H9 (cell line): Measurements from ENCODE around the gene SSBP2. TPM values are rescaled to one million over a fixed set of nuclear protein-coding genes. Genes with fewer than 3 reads are reported as not detected.

Experiments
- DNase-seq: peaks from one replicate; pipeline ENCODE4 v3.0.0-alpha.2; 2017
- H2AFZ ChIP-seq: one replicate; pipeline ENCODE4 v1.6.1; 2013; ENCODE audit warnings: mild to moderate bottlenecking, low read length, control low read depth, moderate library complexity
- H2AK5ac ChIP-seq: 2 replicates; pipeline ENCODE4 v1.6.1; 2013; ENCODE audit warnings: low read length, control low read depth, mixed read lengths; ENCODE audit not compliant: insufficient read length
- H2BK120ac ChIP-seq: one replicate; pipeline ENCODE4 v1.6.1; 2013; ENCODE audit warnings: low read depth, mild to moderate bottlenecking, low read length, control low read depth, inconsistent platforms; ENCODE audit not compliant: poor library complexity, severe bottlenecking
- H2BK12ac ChIP-seq: 2 replicates; pipeline ENCODE4 v1.6.1; 2013; ENCODE audit warnings: low read length, control low read depth, mixed read lengths, low read depth; ENCODE audit not compliant: insufficient read length
- H2BK15ac ChIP-seq: 2 replicates; pipeline ENCODE4 v1.6.1; 2013; ENCODE audit warnings: low read depth, low read length, control low read depth
- H2BK20ac ChIP-seq: one replicate; pipeline ENCODE4 v1.6.1; 2013; ENCODE audit warnings: low read depth, mild to moderate bottlenecking, low read length, control low read depth, inconsistent platforms; ENCODE audit not compliant: poor library complexity, severe bottlenecking
- H2BK5ac ChIP-seq: 2 replicates; pipeline ENCODE4 v1.6.1; 2013; ENCODE audit warnings: low read length, control low read depth, mixed read lengths; ENCODE audit not compliant: insufficient read length
- H3K14ac ChIP-seq: 2 replicates; pipeline ENCODE4 v1.6.1; 2013; ENCODE audit warnings: low read length, control low read depth; ENCODE audit not compliant: insufficient read depth
- H3K18ac ChIP-seq: 2 replicates; pipeline ENCODE4 v1.6.1; 2013; ENCODE audit warnings: low read depth, mild to moderate bottlenecking, mixed read lengths, low read length, control low read depth; ENCODE audit not compliant: insufficient read length
- H3K23ac ChIP-seq: 2 replicates; pipeline ENCODE4 v1.6.1; 2013; ENCODE audit warnings: low read length, control low read depth, mixed read lengths, low read depth; ENCODE audit not compliant: insufficient read length
- H3K23me2 ChIP-seq: 2 replicates; pipeline ENCODE4 v1.6.1; 2013; ENCODE audit warnings: low read depth, mild to moderate bottlenecking, mixed read lengths, low read length, control low read depth; ENCODE audit not compliant: insufficient read length, poor library complexity, severe bottlenecking
- H3K27ac ChIP-seq: 2 replicates; pipeline ENCODE4 v1.5.1; 2013; ENCODE audit warnings: low read length, control low read depth, mixed read lengths, low read depth; ENCODE audit not compliant: insufficient read length
- H3K27me3 ChIP-seq: 2 replicates; pipeline ENCODE4 v1.6.1; 2013; ENCODE audit warnings: low read length, control low read depth, inconsistent platforms; ENCODE audit not compliant: insufficient read depth
- H3K4ac ChIP-seq: 2 replicates; pipeline ENCODE4 v1.6.1; 2013; ENCODE audit warnings: low read depth, mild to moderate bottlenecking, control low read depth, inconsistent platforms, low read length, moderate library complexity
- H3K4me1 ChIP-seq: 2 replicates; pipeline ENCODE4 v1.6.1; 2013; ENCODE audit warnings: low read length, control low read depth, inconsistent platforms; ENCODE audit not compliant: insufficient read depth
- H3K4me2 ChIP-seq: 2 replicates; pipeline ENCODE4 v1.6.1; 2013; ENCODE audit warnings: low read length, control low read depth, mixed read lengths; ENCODE audit not compliant: insufficient read length, insufficient read depth
- H3K56ac ChIP-seq: 2 replicates; pipeline ENCODE4 v1.6.1; 2013; ENCODE audit warnings: low read depth, mild to moderate bottlenecking, mixed read lengths, low read length, control low read depth; ENCODE audit not compliant: insufficient read length
- H3K79me1 ChIP-seq: 2 replicates; pipeline ENCODE4 v1.6.1; 2013; ENCODE audit warnings: low read depth, mild to moderate bottlenecking, moderate library complexity, low read length, control low read depth, inconsistent platforms; ENCODE audit not compliant: insufficient read depth, poor library complexity, severe bottlenecking
- H3K79me2 ChIP-seq: 2 replicates; pipeline ENCODE4 v1.6.1; 2013; ENCODE audit warnings: low read length, control low read depth, inconsistent platforms; ENCODE audit not compliant: insufficient read depth
- H3K9ac ChIP-seq: 2 replicates; pipeline ENCODE4 v1.6.1; 2013; ENCODE audit warnings: low read length, control low read depth, mixed read lengths; ENCODE audit not compliant: insufficient read length; ENCODE audit errors: extremely low read depth
- H3K9me3 ChIP-seq: one replicate; pipeline ENCODE4 v1.6.1; 2013; ENCODE audit warnings: low read depth, low read length, inconsistent platforms; ENCODE audit not compliant: control insufficient read depth
- H3T11ph ChIP-seq: one replicate; pipeline ENCODE4 v1.6.1; 2013; ENCODE audit warnings: mild to moderate bottlenecking, low read length, control low read depth, inconsistent platforms
- H4K20me1 ChIP-seq: one replicate; pipeline ENCODE4 v1.6.1; 2013; ENCODE audit not compliant: control insufficient read depth, insufficient read length, insufficient read depth
- H4K5ac ChIP-seq: 2 replicates; pipeline ENCODE4 v1.6.1; 2013; ENCODE audit warnings: low read depth, mild to moderate bottlenecking, mixed read lengths, low read length, control low read depth; ENCODE audit not compliant: insufficient read length
- H4K8ac ChIP-seq: replicated peaks from 2 replicates; pipeline ENCODE4 v1.6.1; 2013; ENCODE audit warnings: low read length, control low read depth, mixed read lengths, low read depth; ENCODE audit not compliant: insufficient read length
- H4K91ac ChIP-seq: 2 replicates; pipeline ENCODE4 v1.6.1; 2013; ENCODE audit warnings: low read depth, mild to moderate bottlenecking, moderate library complexity, mixed read lengths, low read length, control low read depth; ENCODE audit not compliant: insufficient read length
- H3K27ac Mint-ChIP-seq, 3 experiments: 2 replicates in 2 of 3; 3 replicates in 1 of 3; pipeline ENCODE4 v1.8.0; 2020 to 2021; ENCODE audit warnings: mixed read lengths in 3 of 3, mild to moderate bottlenecking in 1 of 3, moderate library complexity in 1 of 3
- H3K27me3 Mint-ChIP-seq: 2 replicates; pipeline ENCODE4 v1.8.0; 2021; ENCODE audit warnings: low read depth, mild to moderate bottlenecking, moderate library complexity, mixed read lengths
- H3K36me3 Mint-ChIP-seq, 3 experiments: 2 replicates in 2 of 3; 3 replicates in 1 of 3; pipeline ENCODE4 v1.8.0; 2020 to 2021; ENCODE audit warnings: low read depth in 3 of 3, mixed read lengths in 3 of 3; ENCODE audit not compliant: insufficient read depth in 1 of 3
- H3K4me1 Mint-ChIP-seq, 2 experiments: 2 replicates each; pipeline ENCODE4 v1.8.0; 2020; ENCODE audit warnings: mixed read lengths in 2 of 2
- H3K4me3 Mint-ChIP-seq, 2 experiments: 2 replicates in 1 of 2; 3 replicates in 1 of 2; pipeline ENCODE4 v1.8.0; 2020 to 2021; ENCODE audit warnings: mild to moderate bottlenecking in 2 of 2, mixed read lengths in 2 of 2, moderate library complexity in 1 of 2
- H3K9me3 Mint-ChIP-seq, 2 experiments: 2 replicates in 1 of 2; 3 replicates in 1 of 2; pipeline ENCODE4 v1.8.0; 2020; ENCODE audit warnings: mild to moderate bottlenecking in 2 of 2, mixed read lengths in 2 of 2, moderate library complexity in 1 of 2
- WGBS: extraction: QIAGEN DNeasy Blood & Tissue Kit; methylation state at CpG from one replicate; pipeline ENCODE4 v1.1.7; 2013; ENCODE audit warnings: missing lambda C conversion rate, low lambda C conversion rate, mixed read lengths; ENCODE audit not compliant: insufficient read length; ENCODE audit errors: extremely low coverage; 5-methylcytosine and 5-hydroxymethylcytosine counted together
- total RNA-seq: library from RNA; stranded (reverse); gene quantifications from 2 replicates; pipeline ENCODE4 v1.2.1, GENCODE V29; 2021
- TF ChIP-seq, protein P1 (sequence below): fragments of 200-600 bp; sonication (generic); conservative IDR thresholded peaks from 3 replicates; pipeline ENCODE4 v1.8.0; 2021; ENCODE audit warnings: antibody characterized with exemption, mild to moderate bottlenecking

Gene SSBP2
- total RNA-seq, 1 experiment from 2014 or later, result 35.6 TPM

DNA sequence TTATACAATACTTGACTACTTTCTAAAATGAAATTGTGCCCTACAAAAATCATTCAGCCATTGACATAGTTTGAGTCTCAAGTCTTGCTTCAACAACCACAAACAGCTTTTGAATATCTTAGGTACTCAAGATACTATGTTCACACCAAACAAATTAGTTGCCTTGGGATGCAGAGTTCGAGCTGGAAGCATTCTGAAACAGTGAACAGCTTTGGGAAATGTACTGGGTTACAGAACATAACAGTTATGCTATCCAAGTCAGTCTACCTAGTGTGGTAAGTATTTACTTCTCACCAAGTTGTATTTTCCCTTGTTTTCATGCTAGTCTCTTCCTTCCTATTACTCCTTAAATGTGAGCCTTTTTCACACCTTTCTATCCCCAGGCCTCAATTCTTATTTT, 143.2 kb downstream of the SSBP2 start:
- H2BK5ac ChIP-seq, result no peak overlapping the region
- H3K4me1 ChIP-seq, result no peaks in the 10 kb centered on the region; the same call in 1 of the 2 replicates
- Mint-ChIP-seq H3K36me3 (peaks cover 11 to 36% (median 23%) of the 10 kb centered on the region in 3 experiments), H3K9me3 (peaks cover 10 to 12% of the 10 kb centered on the region in 2 experiments), H3K4me3 (no peak overlapping the region), H3K27me3 (no peaks in the 10 kb centered on the region), H3K4me1 (peaks cover 24 to 30% of the 10 kb centered on the region in 2 experiments), H3K27ac (no peak overlapping the region)
- TF ChIP-seq, protein P1, sequence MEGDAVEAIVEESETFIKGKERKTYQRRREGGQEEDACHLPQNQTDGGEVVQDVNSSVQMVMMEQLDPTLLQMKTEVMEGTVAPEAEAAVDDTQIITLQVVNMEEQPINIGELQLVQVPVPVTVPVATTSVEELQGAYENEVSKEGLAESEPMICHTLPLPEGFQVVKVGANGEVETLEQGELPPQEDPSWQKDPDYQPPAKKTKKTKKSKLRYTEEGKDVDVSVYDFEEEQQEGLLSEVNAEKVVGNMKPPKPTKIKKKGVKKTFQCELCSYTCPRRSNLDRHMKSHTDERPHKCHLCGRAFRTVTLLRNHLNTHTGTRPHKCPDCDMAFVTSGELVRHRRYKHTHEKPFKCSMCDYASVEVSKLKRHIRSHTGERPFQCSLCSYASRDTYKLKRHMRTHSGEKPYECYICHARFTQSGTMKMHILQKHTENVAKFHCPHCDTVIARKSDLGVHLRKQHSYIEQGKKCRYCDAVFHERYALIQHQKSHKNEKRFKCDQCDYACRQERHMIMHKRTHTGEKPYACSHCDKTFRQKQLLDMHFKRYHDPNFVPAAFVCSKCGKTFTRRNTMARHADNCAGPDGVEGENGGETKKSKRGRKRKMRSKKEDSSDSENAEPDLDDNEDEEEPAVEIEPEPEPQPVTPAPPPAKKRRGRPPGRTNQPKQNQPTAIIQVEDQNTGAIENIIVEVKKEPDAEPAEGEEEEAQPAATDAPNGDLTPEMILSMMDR, result no peak
- DNase-seq, result no peak
- no peak overlapping the region for H3K56ac ChIP-seq
- H3T11ph ChIP-seq, result no peak overlapping the region
- H3K79me1 ChIP-seq, result no peaks in the 10 kb centered on the region
- no peak overlapping the region for H2AFZ ChIP-seq
- H3K4ac ChIP-seq, result no peak overlapping the region
- no peak overlapping the region for H4K5ac ChIP-seq
- no peak overlapping the region for H2AK5ac ChIP-seq
- no peak overlapping the region for H3K9ac ChIP-seq
- no CpG with 5 or more reads among the region's 1 CpG for WGBS
- H3K79me2 ChIP-seq, result no peaks in the 10 kb centered on the region
- no peak overlapping the region for H2BK12ac ChIP-seq
- no peak overlapping the region for H3K23ac ChIP-seq
- no peaks in the 10 kb centered on the region for H3K23me2 ChIP-seq
- H2BK120ac ChIP-seq, result no peak overlapping the region
- H2BK15ac ChIP-seq, result no peak overlapping the region
- H3K27me3 ChIP-seq, result no peaks in the 10 kb centered on the region
- H4K8ac ChIP-seq, result no peak overlapping the region
- H3K27ac ChIP-seq, result no peak overlapping the region
- H3K14ac ChIP-seq, result no peak overlapping the region
- no peak overlapping the region for H3K18ac ChIP-seq
- no peak overlapping the region for H4K91ac ChIP-seq
- H4K20me1 ChIP-seq, result no peaks in the 10 kb centered on the region
- no peak overlapping the region for H2BK20ac ChIP-seq
- H3K4me2 ChIP-seq, result no peak overlapping the region
- H3K9me3 ChIP-seq, result peaks cover 8% of the 10 kb centered on the region
